Measurements from ENCODE around the gene DNLZ.

- TF ChIP-seq CTCF (conservative IDR thresholded peaks at IDR 0.05) (peak; percentile 97), EZH2 (IDR thresholded peaks at IDR 0.05; ENCODE audit: low read depth) (no peak)
Observed at GRCh38 chr9:136339173-136339957, 24.2 kb downstream of the DNLZ start.
